Stimulated activated CD4-positive, alpha-beta T cell treated with anti-CD3 and anti-CD28 coated beads, Interleukin-15, amount 100 ng/mL, for 24 hours (primary cell): ENCODE measurements around the gene F8A1.
"Not testable (repeated sequence)": the region's sequence is repeated elsewhere in the genome, so short reads cannot be mapped to it uniquely, and the experiment has no call there.

Experiments used
- DNase-seq: peaks from one replicate; pipeline ENCODE4 v3.0.0-alpha.2; 2020

Gene F8A1

GRCh38 chrX:154886069-154886788, at the start of gene F8A1:
TSS of gene F8A1 (plus strand) at chrX:154886355. CDS start at chrX:154886375, 20 bp downstream.
- DNase-seq = peak; percentile 74

DNA sequence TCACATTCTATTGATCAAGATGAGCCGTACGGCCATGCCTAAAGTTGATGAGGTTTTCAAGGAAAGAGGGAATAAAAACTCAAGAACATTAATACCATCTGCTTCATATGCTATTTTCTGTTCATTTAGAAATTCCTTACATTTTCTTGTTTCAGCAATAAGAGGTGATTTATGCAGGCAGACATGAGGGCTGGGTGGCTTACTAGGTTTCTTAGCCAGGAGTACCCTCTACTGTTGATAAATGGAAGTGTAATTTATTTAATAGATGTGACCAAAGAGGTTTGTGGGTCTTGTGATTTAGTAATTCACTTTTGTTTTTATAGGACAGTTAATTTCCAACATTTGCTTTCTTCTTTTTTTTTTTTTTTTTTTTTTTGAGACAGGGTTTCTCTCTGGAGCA, 45.3 kb upstream of the F8A1 start:
- no peak for DNase-seq

GRCh38 chrX:154850957-154851611, 35.1 kb upstream of the F8A1 start:
- no peak for DNase-seq

- no peak for DNase-seq
Observed at GRCh38 chrX:154855256-154855655, 30.9 kb upstream of the F8A1 start.

DNA sequence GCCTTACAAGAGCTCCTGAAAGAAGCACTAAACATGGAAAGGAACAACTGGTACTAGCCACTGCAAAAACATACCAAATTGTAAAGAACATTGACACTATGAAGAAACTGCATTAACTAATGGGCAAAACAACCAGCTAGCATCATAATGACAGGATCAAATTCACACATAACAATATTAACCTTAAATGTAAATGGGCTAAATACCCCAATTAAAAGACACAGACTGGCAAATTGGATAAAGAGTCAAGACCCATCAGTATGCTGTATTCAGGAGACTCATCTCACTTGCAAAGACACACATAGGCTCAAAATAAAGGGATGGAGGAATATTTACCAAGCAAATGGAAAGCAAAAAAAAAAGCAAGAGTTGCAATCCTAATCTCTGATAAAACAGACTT, 17.6 kb upstream of the F8A1 start:
- DNase-seq = not testable (repeated sequence)

DNA sequence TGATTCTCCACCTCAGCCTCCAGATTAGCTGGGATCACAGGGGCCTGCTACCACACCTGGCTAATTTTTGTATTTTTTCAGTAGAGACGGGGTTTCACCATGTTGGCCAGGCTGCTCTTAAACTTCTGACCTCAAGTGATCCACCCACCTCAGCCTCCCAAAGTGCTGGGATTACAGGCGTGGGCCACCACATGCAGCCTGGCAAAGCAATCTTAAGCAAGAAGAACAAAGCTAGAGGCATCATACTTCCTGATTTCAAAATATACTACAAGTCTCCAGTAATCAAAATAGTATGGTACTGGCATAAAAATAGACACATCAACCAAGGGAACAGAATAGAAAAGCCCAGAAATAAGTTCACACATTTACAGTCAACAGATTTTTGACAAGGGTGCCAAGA, 12.8 kb upstream of the F8A1 start:
- DNase-seq = no peak

GRCh38 chrX:154884069-154884468, 2.1 kb upstream of the F8A1 start:
- not testable (repeated sequence) for DNase-seq

DNA sequence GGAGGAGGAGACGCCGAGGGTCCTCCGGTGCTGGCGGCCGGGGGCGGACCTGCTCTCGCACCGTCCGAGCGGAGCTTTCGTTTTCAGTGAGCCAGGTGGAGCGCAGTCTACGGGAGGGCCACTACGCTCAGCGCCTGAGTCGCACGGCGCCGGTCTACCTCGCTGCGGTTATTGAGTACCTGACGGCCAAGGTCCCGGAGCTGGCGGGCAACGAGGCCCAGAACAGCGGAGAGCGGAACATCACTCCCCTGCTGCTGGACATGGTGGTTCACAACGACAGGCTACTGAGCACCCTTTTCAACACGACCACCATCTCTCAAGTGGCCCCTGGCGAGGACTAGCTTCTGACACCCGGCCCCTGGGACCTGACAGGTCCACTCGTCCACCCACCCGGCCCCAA, 1.1 kb upstream of the F8A1 start:
- DNase-seq = not testable (repeated sequence)

DNA sequence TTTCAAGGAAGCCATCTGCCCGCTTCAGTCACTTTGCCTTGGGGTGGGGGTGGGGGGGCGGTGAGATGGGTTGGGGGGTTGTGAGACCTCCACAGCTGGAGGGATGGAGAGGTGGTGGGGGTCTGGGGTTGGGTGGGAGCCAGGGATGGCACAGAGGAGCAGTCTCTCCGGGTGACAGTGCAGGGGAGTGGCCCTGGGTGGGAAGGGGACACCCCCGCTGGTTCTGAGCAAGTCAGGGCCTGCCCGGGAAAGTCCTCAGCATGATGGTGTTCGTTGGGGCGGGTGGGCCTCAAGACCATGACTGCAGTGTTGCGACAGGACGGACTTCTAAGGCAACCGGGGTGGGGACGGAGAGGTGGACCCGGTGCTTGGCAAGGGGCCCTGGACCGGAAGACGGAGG, 606 bp upstream of the F8A1 start:
- DNase-seq = peak; percentile 3

DNA sequence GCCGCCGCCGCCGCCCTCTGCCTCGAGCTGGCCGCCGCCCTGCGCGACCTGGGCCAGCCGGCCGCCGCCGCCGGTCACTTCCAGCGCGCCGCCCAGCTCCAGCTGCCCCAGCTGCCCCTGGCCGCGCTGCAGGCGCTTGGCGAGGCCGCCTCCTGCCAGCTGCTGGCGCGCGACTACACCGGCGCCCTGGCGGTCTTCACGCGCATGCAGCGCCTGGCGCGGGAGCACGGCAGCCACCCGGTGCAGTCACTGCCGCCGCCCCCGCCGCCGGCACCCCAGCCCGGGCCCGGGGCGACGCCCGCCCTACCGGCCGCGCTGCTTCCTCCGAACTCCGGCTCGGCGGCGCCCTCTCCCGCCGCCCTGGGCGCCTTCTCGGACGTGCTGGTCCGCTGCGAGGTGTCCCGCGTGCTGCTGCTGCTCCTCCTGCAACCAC, 650 bp downstream of the F8A1 start:
- DNase-seq = not testable (repeated sequence)

DNA sequence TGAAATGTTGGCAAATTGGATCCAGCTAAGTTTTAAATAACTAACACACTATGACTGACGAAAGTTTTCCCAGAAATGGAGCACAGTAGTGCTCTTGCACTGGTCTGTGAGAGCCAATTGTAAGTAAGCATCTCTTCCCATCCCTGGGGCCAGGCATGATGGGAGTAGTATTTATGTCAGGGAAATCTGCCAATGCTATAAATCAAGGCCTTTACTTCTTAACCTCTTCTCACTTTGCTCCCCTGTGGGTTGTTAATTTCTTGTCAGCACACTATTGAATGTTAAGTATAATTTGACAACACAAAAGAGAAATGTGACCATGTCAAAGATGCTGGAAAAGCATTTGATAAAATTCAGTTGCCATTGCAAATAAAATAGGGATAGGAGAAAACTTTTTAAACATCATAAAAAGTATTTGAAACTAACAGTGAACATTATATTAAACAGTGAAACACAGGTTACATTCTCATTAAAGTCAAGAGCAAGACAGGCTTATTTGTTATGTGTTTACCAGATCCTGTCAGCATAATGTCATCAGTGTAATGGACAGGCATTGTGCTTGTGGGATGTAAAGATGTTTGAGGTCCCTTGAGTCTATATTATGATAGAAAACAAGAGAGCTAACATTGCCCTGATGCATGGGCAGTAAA, 5.0 kb downstream of the F8A1 start:
- no peak for DNase-seq

DNA sequence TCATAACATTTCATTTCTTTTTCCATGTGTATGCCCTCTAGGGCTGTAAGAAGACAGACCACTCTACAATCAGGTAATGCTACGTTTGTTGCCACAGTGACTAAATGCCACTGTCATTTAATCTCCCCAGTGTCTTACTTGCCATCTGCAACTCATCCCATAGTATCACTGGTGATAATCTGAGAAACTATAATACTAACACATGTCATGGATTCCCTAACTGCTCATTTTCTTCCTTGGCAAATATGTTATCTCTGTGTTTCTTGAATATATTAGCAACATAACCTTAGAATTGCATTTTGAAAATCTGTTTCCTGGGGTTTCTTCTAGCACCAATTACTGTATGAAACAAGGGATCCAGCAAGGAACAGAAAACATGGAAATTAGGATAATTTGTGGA, 6.1 kb downstream of the F8A1 start:
- no peak for DNase-seq

GRCh38 chrX:154900323-154900722, 14.2 kb downstream of the F8A1 start:
- no peak for DNase-seq

DNA sequence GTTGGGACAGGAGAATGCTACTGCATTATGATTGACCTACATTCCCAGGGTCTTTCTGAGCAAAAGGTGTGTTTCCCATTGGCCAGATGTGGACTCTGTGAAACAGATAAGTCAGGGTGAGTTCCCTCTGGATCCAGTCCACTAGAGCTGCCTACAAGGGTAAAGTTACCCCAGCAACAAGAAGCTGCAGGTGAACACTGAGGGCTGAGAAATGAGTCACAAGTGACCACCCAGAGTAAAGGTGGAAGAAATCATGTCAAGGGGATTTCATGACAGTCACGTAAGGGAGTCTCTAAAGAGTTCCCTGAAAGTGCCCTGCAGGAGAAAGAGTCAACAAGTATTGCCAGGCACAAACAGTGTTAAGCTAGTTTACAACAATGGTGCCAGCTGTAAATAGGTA, 16.3 kb downstream of the F8A1 start:
- no peak for DNase-seq

GRCh38 chrX:154908821-154909220, 22.7 kb downstream of the F8A1 start:
- DNase-seq = no peak

DNA sequence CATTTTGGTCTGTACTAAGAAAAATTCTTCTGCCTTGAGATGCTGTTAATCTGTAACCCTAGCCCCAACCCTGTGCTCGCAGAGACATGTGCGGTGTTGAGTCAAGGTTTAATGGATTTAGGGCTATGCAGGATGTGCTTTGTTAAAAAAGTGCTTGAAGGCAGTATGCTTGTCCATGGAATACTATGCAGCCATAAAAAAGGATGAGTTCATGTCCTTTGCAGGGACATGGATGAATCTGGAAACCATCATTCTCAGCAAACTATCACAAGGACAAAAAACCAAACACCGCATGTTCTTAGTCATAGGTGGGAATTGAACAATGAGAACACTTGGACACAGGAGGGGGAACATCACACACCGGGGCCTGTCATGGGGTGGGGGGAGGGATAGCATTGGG, 23.9 kb downstream of the F8A1 start:
- DNase-seq = not testable (repeated sequence)

GRCh38 chrX:154910528-154910927, 24.4 kb downstream of the F8A1 start:
- DNase-seq = not testable (repeated sequence)

DNA sequence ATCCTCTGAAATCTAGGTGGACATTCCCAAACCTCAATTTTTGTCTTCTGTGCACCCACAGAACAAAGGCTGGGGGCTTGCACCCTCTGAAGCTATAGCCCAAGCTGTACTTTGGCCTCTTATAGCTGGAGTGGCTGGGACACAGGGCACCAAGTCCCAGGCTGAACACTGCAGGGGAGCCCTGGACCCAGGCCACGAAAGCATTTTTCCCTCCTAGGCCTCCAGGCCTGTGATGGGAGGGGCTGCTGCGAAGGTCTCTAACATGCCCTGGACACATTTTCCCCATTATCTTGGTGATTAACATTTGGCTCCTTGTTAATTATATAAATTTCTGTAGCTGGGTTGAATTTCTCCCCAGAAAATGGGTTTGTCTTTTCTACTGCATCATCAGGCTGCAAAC, 27.9 kb downstream of the F8A1 start:
- no peak for DNase-seq

DNA sequence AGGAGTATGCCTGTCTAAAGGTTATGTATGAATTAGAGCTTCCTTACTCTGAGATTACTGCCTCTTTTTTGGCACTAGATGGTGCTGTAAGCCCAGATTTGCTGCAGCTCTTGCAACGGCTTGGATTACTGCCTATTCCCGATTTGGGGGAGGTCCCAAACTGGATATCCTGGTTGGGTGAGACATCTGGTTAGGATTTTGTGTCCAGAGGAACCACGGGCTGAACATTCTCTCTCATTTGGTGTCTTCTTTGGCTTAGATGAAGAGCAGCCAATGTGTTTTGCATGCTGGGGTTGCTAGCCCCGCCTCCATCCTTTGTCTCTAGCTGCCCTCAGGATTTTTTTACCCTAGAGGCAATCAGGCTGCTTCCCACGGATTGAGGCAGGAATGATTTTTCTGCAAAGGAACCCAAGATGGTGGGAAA, 31.9 kb downstream of the F8A1 start:
- DNase-seq = peak; percentile 23

DNA sequence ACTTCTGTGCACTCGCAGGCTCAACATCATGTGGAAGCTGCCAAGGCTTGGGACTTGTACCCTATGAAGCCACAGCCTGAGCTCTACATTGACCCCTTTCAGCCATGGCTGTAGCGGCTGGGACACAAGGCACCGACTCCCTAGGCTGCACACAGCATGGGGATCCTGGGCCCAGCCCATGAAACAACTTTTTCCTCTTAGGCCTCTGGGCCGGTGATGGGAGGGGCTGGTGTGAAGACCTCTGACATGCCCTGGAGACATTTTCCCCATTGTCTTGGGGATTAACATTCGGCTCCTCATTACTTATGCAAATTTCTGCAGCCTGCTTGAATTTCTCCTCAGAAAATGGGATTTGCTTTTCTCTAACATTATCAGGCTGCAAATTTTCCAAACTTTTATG, 38.6 kb downstream of the F8A1 start:
- DNase-seq = not testable (repeated sequence)
